ENCODE measurements around the gene TMEM88.

The TMEM88 gene

GRCh38 chr17:7843536-7844291 is 11.2 kb upstream of the TMEM88 start:
- DNase-seq (ENCODE audit: low spot score): peak; percentile 75

GRCh38 chr17:7844292-7845154 is 10.3 kb upstream of the TMEM88 start:
- peak; percentile 98 for DNase-seq (ENCODE audit: low spot score)

GRCh38 chr17:7845359-7846062 is 9.4 kb upstream of the TMEM88 start:
- no peak for DNase-seq (ENCODE audit: low spot score)

- no peak for DNase-seq (ENCODE audit: low spot score)
Measured at GRCh38 chr17:7846063-7846735, 8.7 kb upstream of the TMEM88 start.

GRCh38 chr17:7846765-7847661 is 7.9 kb upstream of the TMEM88 start:
- DNase-seq (ENCODE audit: low spot score): no peak

- no peak for DNase-seq (ENCODE audit: low spot score)
Measured at GRCh38 chr17:7848131-7848579, 6.7 kb upstream of the TMEM88 start.

GRCh38 chr17:7848739-7849129 is 6.1 kb upstream of the TMEM88 start:
- DNase-seq (ENCODE audit: low spot score): no peak

GRCh38 chr17:7849130-7849750 is 5.6 kb upstream of the TMEM88 start:
- DNase-seq (ENCODE audit: low spot score): no peak

- DNase-seq (ENCODE audit: low spot score): no peak
Measured at GRCh38 chr17:7849751-7850504, 4.9 kb upstream of the TMEM88 start.

GRCh38 chr17:7850701-7851437 is 4.0 kb upstream of the TMEM88 start:
- DNase-seq (ENCODE audit: low spot score): peak; percentile 19

- DNase-seq (ENCODE audit: low spot score): peak; percentile 94
Measured at GRCh38 chr17:7851438-7852261, 3.2 kb upstream of the TMEM88 start.

GRCh38 chr17:7852262-7852670 is 2.6 kb upstream of the TMEM88 start:
- no peak for DNase-seq (ENCODE audit: low spot score)

- no peak for DNase-seq (ENCODE audit: low spot score)
Measured at GRCh38 chr17:7852919-7853690, 1.8 kb upstream of the TMEM88 start.

GRCh38 chr17:7853691-7854038 is 1.2 kb upstream of the TMEM88 start:
- no peak for DNase-seq (ENCODE audit: low spot score)

GRCh38 chr17:7854078-7854777 is 638 bp upstream of the TMEM88 start:
- no peak for DNase-seq (ENCODE audit: low spot score)

GRCh38 chr17:7855660-7856010 is 769 bp downstream of the TMEM88 start:
- DNase-seq (ENCODE audit: low spot score): no peak
